B cell (primary cell): ENCODE data around the gene PSG5.
"Not testable (repeated sequence)": the region's sequence is repeated elsewhere in the genome, so short reads cannot be mapped to it uniquely, and the experiment has no call there.

ENCODE experiments used
- CTCF ChIP-seq: fragments of 200-600 bp; IDR thresholded peaks from one replicate; pipeline ENCODE4 v1.8.0; 2022; ENCODE audit warnings: antibody characterized with exemption, mild to moderate bottlenecking
- EZH2 ChIP-seq: IDR thresholded peaks from 2 replicates; pipeline ENCODE4 v1.6.1; 2012; ENCODE audit warnings: borderline replicate concordance, low read depth, mild to moderate bottlenecking, moderate library complexity, low read length; ENCODE audit not compliant: insufficient read depth, poor library complexity, severe bottlenecking

DNA sequence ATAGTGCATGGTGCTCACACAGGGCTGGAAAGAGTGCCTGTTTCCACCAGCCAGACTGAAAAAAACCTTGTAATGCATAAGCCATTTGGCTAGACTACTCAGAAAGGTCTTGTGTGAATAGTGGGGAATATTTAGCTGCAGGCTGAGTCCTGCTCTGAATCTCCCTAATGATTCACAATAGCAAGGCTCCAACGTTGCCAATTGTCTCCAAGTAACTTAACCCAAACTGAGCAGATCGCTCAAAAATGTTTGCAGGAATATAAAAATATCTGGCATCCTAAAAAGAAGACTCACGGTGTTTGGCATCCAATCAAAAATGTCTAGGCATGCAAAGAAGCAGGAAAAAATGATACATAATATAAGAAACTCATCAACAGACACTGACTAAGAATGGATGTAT lies 59.0 kb downstream of the PSG5 start:
- TF ChIP-seq CTCF, EZH2: not testable (repeated sequence)
